Body of pancreas (tissue), 4 donors: ENCODE measurements around the gene MTCL3.

Source experiments
- CTCF ChIP-seq, 7 experiments: fragments of 450-650 bp in 4 of 7; fragments of 200-600 bp in 3 of 7; sonication (generic) in 3 of 7; IDR thresholded peaks; one replicate each; pipeline ENCODE4 v1.5.1; 2016 to 2019; ENCODE audit warnings: antibody characterized with exemption in 7 of 7
- POLR2A ChIP-seq, 3 donors: fragments of 450-650 bp; IDR thresholded peaks; one replicate each; pipeline ENCODE4 v1.6.1; 2016; ENCODE audit warnings: antibody characterized with exemption in 3 of 3, mild to moderate bottlenecking in 2 of 3

GRCh38 chr6:127452803-127453202, 66.3 kb downstream of the MTCL3 start:
- TF ChIP-seq CTCF (IDR thresholded peaks at IDR 0.05): no peak
- TF ChIP-seq POLR2A (IDR thresholded peaks at IDR 0.05): no peak
